Activated CD4-positive, alpha-beta T cell treated with anti-CD3 and anti-CD28 coated beads for 1 hour (primary cell): Measurements from ENCODE around the gene LRBA.

Source experiments
- DNase-seq: peaks from one replicate; pipeline ENCODE4 v3.0.0-alpha.2; 2020

Gene LRBA

DNA sequence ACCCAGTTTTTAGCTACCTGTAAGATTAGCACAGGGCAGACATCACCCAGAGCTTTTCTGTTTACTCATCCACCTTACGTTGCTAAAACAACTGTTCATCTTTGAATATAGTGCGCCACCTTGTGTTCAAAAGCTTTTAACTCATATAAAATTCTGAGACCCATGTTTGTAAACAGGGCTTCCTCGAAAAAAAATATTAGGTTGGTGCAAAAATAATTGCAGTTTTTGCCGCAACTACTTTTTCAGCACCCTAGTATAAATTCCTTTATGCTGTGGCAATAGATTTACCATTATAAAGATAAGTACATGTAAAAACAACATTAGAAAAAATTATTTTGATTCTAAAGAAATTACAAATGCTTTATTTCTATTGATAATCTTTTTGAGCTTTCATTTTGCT lies 147.9 kb downstream of the LRBA start:
- DNase-seq: no peak

- no peak for DNase-seq
Observed at GRCh38 chr4:150863456-150863855, 151.6 kb downstream of the LRBA start.

- DNase-seq: no peak
Observed at GRCh38 chr4:150862829-150863228, 152.3 kb downstream of the LRBA start.

- DNase-seq: no peak
Observed at GRCh38 chr4:150859453-150859852, 155.6 kb downstream of the LRBA start.

DNA sequence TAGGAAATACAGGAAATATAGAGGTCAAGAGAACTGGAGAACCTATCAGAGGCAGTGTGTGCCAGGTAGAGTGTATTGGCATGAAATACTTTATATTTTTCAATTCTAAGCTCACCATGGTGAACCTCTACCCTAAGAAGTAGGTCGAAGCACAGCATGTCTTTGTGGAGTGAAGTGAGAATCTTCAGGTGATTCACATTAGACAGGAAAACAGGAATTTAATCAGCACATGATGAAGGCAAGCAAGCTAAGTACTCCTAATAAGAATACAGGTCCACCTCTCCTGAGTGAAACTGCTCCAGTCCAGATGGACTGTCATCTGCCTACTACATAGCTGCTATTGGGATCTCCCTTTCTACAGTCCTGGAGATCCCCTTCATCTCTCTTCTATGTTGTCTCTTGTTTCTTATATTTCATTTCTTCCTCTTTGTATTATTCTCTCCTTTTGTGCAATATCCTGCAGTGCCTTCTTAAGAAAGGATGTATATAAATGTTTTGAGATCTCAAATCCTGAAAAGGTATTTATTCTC lies 159.0 kb downstream of the LRBA start:
- DNase-seq: no peak

DNA sequence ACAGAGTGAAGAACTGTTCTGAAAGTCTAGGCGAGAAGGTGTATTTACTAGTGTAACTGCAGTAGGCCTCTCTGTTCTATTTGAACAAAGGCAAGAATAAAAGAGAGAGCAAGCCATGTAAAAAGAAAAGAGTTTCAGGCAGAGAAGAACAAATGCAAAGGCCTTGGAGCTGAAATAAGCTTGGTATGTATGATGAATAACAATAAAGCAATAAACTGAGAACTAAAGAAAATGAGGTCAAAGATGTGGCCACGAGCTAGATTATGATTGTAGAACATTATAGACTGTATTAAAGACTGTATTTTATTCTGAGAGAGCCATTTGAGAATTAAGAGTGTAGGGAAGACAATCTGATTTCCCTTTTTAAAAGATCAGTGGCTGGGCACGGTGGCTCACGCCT lies 160.5 kb downstream of the LRBA start:
- DNase-seq: no peak

- no peak for DNase-seq
Observed at GRCh38 chr4:150853882-150854281, 161.2 kb downstream of the LRBA start.

DNA sequence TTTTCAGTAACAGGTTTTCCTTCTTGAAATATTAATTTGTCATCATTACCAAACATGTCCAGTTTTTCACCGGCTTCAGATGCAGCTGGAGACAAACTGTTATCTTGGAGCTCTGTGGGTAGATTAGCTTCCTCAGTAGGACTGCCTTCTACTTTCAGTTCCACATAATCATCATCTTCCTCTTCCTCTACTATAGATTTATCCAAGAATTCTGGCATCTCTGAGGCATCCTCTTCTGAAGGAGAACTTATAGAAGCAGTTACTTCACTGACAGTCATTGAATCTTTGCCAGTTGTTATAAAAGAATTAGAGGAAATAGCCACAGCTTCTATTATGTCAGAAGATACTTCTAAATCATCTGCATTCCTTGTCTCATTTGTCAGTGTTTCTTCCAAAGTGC lies 162.9 kb downstream of the LRBA start:
- no peak for DNase-seq

DNA sequence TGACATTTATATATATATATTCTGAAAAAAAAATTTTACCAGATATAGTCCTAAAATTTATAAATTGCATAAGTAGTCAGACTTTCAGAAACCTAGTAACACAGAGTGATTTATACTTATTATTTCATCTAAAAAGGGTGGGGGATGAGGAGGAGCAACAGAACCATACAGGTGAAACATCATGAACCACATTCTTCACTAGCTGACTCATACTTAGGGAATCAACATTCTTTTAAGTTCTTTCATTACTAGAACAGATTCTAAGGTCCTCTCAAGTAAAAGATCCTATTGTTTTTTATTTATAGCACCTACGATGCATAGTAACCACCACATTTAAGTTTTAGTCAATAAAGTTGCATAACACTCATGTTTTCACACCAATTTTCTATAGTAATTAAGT lies 166.1 kb downstream of the LRBA start:
- DNase-seq: no peak

DNA sequence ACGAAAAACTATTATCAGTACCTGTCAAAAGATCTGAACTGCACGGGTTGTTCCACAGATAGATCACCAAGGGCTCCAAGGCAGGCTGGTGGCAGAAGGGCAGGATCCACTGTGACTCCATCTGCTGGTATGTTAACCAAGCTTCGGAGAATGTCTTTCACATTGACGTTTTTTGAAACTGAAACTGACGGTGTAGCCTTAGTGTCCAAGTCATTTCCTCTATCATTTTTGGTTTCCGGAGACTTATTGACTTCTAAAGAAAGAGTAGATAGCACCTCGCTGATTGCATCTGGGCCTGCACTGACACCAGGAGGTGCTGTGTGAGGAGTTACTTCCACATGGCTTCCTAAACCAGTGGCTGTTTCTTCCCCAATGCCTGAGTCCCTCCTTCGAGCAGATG lies 186.9 kb downstream of the LRBA start:
- no peak for DNase-seq

DNA sequence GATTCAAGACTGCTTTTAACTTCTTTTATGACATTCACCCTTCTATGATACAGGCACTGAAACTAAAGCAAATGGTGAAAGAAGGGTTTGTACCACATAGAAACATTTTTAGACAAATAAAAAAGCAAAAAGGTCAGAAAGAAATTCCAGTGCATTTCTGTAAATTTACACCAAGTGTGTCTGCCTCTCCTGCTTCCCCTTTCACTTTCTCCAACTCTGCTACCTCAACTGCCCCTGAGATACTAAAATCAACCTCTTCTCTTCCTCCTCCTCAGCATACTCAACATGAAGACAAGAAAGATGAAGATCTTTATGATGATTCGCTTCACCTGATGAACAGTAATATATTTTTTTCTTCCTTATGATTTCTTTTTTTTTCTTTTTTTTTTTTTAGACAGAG lies 187.9 kb downstream of the LRBA start:
- no peak for DNase-seq

GRCh38 chr4:150826306-150826705 lies 188.8 kb downstream of the LRBA start:
- DNase-seq: no peak

GRCh38 chr4:150822407-150822806 lies 192.7 kb downstream of the LRBA start:
- no peak for DNase-seq

- DNase-seq: no peak
Observed at GRCh38 chr4:150821641-150822040, 193.4 kb downstream of the LRBA start.

GRCh38 chr4:150820409-150820808 lies 194.7 kb downstream of the LRBA start:
- DNase-seq: no peak

GRCh38 chr4:150818661-150819060 lies 196.4 kb downstream of the LRBA start:
- no peak for DNase-seq

DNA sequence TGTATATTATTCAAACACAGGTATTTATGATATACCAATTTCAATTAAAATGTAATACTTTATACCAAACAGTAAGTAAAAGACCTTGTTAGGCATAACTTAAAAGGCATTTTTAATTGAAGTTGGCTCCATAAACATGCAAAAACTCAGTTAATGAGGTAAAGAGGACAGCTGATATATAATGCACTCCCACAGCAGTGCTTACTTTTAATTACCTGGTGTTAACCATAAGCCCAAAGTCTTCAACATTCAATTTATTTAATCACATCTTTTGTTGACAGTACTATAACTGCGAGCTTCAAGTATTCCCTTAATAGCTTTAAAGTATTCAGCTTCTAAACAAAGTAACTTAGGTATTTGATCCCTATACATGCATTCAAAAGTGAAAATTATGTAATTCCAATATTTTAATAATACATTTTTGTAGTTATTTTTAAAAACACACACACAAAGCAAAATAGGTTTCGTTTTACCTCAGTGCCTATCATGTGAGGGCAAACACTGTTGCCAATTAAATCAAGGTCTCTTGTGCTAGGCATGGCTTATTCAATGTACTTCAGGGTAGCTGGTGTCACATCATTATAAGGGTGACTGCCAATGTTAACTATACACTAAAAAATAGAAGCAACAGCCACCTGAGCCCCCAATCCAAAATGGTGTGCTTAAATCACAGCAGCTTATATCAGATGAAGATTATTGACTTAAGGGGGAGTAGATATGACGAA lies 197.1 kb downstream of the LRBA start:
- no peak for DNase-seq

GRCh38 chr4:150817017-150817416 lies 198.1 kb downstream of the LRBA start:
- no peak for DNase-seq

GRCh38 chr4:150816491-150816890 lies 198.6 kb downstream of the LRBA start:
- DNase-seq: no peak

DNA sequence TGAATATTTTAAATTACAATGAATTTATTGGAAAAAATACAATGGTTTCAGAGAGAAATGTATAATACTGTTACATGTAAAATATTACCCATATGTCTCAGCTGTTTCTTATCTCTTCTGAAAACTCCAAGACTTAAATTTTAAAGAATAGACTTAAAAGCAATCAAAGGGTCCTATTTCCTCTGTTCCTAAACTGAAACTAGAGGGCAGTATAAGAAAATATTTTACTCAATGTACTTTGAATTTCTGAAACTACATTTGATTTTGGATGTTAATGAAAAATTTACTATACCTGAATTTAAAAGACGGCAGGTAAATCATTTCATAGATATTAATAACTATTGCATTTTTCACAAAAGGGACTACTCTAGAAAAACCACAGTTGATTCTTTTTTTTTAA lies 200.2 kb downstream of the LRBA start:
- DNase-seq: no peak

GRCh38 chr4:150805183-150806025 lies 209.7 kb downstream of the LRBA start:
- no peak for DNase-seq

- DNase-seq: no peak
Observed at GRCh38 chr4:150801833-150802232, 213.3 kb downstream of the LRBA start.

- no peak for DNase-seq
Observed at GRCh38 chr4:150799207-150799606, 215.9 kb downstream of the LRBA start.

- no peak for DNase-seq
Observed at GRCh38 chr4:150794706-150795105, 220.4 kb downstream of the LRBA start.
